HL-60 (cell line): ENCODE measurements around the gene ARMC2.

Experiments used
- DNase-seq, 2 experiments: peaks; one replicate each; pipeline ENCODE4 v3.0.0-alpha.2; 2010 to 2020; ENCODE audit warnings: low read depth in 1 of 2, low spot score in 1 of 2
- H3K27ac ChIP-seq: fragments of 250-450 bp; sonication (Bioruptor Pico); replicated peaks from 2 replicates; pipeline ENCODE4 v1.5.1; 2020; ENCODE audit warnings: mild to moderate bottlenecking, moderate library complexity
- H3K27me3 ChIP-seq: fragments of 250-450 bp; sonication (Bioruptor Pico); 2 replicates; pipeline ENCODE4 v1.5.1; 2021; ENCODE audit warnings: mild to moderate bottlenecking, moderate library complexity; ENCODE audit not compliant: insufficient read depth, poor library complexity, severe bottlenecking
- H3K4me3 ChIP-seq: replicated peaks from 2 replicates; pipeline ENCODE4 v1.5.1; 2011; ENCODE audit warnings: mild to moderate bottlenecking, control low read depth, low read length; ENCODE audit not compliant: insufficient read depth
- CTCF ChIP-seq: IDR thresholded peaks from one replicate; pipeline ENCODE4 v1.5.1; 2011; ENCODE audit warnings: low read length, control low read depth, inconsistent platforms; ENCODE audit not compliant: insufficient read depth
- GABPA ChIP-seq: IDR thresholded peaks from 2 replicates; pipeline ENCODE4 v1.6.1; 2012; ENCODE audit warnings: low read depth
- POLR2AphosphoS5 ChIP-seq: IDR thresholded peaks from 2 replicates; pipeline ENCODE4 v1.6.1; 2012; ENCODE audit warnings: low read depth
- REST ChIP-seq: IDR thresholded peaks from 2 replicates; pipeline ENCODE4 v1.6.1; 2012; ENCODE audit warnings: low read depth; ENCODE audit not compliant: insufficient replicate concordance
- SPI1 ChIP-seq: IDR thresholded peaks from 2 replicates; pipeline ENCODE4 v1.6.1; 2012; ENCODE audit warnings: low read depth, mild to moderate bottlenecking, borderline replicate concordance

Gene ARMC2

GRCh38 chr6:108999428-108999827, 151.2 kb downstream of the ARMC2 start:
- Histone ChIP-seq H3K27me3 (no peaks in the 10 kb centered on the region), H3K4me3 (no peak overlapping the region), H3K27ac (no peak overlapping the region)
- TF ChIP-seq SPI1 (no peak), CTCF (no peak), GABPA (no peak), POLR2AphosphoS5 (no peak), REST (no peak)
- DNase-seq = no peak

GRCh38 chr6:109000289-109000688, 152.1 kb downstream of the ARMC2 start:
- Histone ChIP-seq H3K27me3 (no peaks in the 10 kb centered on the region), H3K4me3 (no peak overlapping the region), H3K27ac (no peak overlapping the region)
- DNase-seq = no peak
- no peak for TF ChIP-seq SPI1
- no peak for TF ChIP-seq GABPA
- no peak for TF ChIP-seq CTCF
- TF ChIP-seq REST = no peak
- TF ChIP-seq POLR2AphosphoS5 = no peak

- DNase-seq = no peak
- Histone ChIP-seq H3K4me3 (no peak overlapping the region), H3K27ac (no peak overlapping the region), H3K27me3 (no peaks in the 10 kb centered on the region)
- no peak for TF ChIP-seq CTCF
- no peak for TF ChIP-seq POLR2AphosphoS5
- TF ChIP-seq REST = no peak
- TF ChIP-seq GABPA = no peak
- TF ChIP-seq SPI1 = no peak
Observed at GRCh38 chr6:109001291-109001894, 153.2 kb downstream of the ARMC2 start.
